NCI-H345 treated with DMSO at 0.1 percent for 48 hours (cell line): Measurements from ENCODE around the gene RPP25L.
A peak's percentile ranks its signal among the peaks of the same experiment; 100 is the strongest.

Experiments
- DNase-seq: peaks from one replicate; lab custom pipeline; 2025; ENCODE audit not compliant: unreplicated experiment; lab: John Stamatoyannopoulos, UW

RPP25L gene

DNA sequence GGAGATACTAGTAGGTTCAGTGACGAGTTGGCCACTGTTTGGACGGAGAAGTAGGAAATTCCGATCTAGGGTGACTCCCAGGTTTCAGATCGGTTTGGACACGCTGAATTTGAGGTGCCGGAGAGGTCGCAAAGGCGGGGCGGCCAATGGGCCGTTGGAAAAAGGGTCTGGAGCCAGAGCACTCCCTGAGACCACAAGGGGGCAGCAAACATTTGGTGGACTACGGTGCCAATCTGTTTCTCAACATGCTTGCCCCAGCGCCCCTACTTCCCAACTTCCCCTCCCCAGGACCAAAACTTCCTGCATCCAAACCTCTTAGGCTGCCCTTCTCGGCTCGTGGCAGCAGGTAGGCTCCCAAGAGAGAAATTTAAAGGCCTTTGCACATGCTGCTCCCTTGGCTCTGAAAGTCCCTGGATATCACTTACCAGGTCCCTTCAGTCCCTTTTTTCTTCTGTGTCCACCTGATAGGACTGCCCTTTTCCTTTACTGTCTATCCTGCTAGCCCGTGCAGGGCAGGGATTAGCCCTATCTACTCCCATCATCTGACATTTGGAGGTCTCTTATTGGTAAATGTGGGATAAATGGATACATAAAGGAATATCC, 992 bp upstream of the RPP25L start:
- DNase-seq = peak; percentile 77

DNA sequence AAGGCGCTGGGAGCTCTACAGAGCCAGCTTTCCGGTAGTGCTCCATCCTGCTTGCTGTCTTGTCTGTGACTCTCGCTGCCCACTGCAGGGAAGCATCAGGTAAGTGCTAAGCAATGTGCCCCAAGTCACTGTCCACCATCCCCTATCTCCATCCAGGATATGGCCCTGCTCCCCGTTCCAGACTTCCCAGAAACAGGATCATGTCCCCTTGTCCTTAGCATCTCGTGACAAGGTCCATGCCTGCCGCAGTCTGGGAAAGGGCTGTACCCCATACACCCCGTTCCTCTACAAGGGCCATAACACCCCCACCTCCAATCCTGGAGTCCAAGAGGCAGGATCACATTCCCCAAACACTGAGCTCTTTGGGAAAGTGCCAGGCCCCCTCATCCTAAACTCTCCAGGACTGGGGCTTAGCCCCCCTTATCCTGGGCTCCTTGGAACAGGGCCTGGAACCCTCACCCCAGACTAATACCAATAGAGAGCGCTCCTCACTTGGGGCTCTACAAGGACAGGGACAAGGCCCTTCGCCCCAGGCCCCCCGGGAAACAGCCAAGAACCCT, 566 bp downstream of the RPP25L start:
- DNase-seq = no peak

DNA sequence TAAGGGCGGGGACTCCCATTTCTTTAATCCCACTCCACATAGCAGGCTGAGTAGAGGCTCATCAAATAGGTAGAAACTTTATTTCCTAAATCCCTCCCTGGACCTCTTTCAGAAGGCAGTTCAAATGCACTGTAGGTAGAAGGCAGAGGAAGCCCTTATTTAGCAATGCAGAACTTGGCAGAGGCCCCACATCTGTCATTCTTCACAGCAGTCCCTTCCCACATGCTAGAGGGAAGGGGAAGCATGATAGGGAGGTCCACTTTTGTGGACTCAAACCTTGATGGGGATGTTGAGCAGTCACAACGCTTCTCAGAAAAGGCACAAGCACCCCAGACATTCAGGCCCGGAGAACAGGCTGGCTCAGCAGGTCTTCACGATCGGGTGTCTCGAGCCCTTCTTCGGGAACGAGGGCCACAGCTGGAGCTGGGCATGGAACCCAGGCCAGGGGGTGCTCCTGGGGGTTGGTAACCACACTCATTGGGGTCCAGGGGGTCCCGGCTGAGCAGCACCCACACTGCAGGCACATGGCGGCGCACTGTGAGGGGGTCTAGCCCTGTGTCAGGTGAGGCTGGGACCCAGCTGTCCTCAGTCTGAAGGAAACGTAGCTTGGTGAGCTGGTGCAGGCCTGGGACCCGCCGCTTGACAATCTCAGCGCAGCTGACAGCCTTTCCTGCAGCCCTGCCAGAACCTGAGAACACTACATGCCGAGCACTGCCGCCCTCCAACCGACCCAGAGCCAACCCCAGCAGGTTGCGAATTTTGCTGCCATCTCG, 1.3 kb downstream of the RPP25L start:
- no peak for DNase-seq

DNA sequence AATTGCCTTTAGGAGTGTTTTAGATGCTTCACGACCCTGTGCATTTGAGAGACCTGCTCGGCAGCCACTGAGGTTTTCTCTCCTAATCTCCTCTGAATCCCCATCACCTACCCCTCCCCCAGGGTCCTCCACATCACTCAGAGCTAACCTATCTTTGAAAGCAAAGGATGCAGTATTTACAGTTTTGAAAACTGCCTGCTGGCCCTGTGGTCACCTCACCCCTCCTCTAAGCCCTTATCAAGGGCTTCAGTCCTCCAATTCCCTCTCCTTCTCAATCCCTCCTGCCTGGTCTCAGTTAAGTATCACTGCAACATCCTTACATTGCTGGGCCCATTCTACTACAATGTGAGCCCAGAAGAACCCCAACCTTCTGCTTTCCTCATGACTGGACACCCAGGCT, 4.6 kb downstream of the RPP25L start:
- DNase-seq = no peak

DNA sequence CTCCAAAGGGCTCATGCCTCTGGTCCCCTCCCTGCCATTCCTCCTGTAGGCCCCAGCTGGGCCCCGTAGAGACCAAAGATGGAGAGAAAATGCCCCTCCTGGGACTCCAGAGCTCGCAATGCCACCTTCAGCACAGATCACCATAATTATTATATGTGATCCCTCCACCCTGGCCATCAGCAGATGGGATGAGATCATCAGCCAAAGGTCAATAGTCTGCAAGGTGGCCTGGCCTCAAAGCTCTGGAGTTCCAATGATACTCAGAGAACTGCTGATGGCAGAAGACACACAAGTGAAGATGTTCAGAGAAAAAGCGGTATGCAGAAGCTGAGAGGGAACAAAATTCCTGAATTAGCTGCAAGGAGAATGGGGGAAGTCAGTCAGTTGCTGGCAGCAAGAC, 5.0 kb downstream of the RPP25L start:
- DNase-seq = no peak

DNA sequence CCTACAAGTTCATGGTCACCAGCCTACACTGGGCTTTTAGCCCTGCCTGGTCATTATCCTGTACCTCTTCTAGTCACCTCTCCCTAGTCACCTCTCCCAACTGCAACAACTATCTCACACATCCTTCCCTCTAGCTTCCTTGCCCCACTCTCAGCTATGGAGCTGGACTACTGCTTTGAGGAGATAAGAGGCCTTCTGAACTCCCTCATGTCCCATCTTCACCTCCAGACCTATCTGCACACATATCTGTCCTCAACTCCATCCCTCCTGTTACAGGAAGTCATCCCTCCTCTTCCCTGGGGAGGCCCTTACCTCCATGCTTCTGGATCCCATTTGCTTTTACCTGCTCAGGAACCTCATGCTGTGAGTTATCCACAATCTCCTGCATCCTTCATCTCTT, 5.7 kb downstream of the RPP25L start:
- no peak for DNase-seq

DNA sequence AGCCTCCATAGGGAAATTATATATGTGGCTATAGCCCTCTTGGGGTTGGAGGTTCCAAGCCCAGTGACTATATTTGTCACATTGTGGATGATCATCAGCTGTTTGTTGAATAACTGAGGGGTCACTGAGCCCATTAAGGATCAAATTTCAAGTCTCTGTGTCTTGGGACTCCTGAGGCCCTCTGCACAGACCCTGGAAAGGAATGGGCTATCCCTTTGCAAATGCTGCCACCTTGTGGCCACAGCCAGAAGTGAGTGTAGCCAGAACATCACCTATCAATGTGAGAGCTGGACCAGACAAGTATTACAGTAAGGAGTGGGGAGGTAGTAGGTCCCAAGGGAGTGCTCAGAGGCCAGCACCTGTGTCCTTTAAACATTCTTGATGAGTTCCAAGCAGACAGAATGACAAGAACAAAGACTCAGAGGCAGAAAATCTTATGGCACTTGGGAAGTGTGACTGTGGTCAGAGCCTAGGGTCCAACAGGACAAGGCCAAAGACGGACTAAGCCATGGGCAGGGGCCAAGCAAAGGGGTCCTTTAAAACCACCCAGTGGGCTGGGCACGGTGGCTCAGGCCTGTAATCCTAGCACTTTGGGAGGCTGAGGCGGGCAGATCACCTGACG, 8.2 kb downstream of the RPP25L start:
- DNase-seq = peak; percentile 45

DNA sequence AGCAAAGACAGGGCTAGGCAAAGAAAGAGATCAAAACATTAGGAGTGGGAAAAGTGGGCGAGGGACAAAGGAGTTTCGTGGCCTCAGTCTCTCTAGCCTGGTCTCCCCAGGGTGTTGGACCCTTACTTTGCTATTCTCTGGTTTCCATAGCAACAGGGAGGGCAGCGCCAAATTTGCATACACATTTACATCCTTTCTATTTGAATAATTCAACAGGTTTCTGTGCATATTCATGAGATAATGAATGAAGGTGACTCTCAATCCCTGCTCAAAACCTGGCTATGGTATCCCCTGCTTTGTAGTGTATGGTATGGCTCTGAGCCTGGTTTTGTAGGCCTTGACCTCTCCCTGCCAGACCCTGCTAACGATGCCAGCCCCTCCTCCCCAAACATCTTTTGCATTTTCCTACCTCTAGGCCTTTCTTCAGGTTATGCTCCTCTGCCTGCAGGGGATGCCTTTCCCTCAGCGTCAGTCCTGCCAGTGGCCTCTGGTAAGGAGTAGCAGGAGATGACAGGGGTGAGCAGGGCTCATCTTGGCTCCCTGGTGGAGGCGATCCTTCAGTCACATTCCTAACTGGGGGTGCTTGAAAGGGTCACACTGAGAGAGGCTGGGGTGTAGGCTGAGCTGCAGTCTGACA, 9.8 kb downstream of the RPP25L start:
- DNase-seq = no peak

DNA sequence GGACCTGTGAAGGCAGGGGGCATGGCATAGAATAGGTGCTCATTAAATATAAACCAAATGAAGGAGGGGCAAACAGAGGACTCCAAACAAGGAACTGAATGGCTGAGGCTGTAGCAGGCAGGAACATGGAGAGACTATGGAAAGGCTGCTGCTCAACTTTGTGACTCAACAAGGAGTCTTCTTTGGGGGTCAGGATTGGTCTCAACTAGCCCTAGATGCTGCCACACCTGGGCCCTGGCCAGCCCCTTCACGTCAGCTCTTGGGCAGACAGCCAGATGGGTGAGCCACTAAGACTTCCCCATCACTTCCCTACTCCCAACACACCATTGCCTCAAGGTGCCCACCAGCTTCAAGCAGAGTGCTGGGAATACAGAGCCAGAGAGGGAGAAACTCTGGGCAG, 11.0 kb downstream of the RPP25L start:
- DNase-seq = no peak

DNA sequence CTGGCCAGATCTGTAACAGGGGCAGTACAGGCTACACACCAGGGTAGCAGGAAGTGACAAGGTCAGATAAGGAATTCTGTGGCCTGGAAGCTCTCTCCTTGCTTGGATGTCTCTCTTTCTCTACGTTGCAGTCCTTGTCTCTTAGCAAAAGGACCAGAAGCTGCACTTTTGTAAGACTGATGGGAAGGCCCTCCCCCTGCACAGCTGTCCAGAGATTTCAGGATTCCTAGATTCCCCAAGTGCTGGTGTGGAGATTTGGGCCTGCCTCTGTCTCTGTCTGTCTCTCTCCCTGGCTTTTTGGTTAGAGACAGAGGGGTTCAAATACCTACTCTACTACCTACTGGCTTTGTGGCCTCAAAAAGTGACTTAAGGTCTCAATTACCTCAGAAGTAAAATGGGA, 12.4 kb downstream of the RPP25L start:
- no peak for DNase-seq

DNA sequence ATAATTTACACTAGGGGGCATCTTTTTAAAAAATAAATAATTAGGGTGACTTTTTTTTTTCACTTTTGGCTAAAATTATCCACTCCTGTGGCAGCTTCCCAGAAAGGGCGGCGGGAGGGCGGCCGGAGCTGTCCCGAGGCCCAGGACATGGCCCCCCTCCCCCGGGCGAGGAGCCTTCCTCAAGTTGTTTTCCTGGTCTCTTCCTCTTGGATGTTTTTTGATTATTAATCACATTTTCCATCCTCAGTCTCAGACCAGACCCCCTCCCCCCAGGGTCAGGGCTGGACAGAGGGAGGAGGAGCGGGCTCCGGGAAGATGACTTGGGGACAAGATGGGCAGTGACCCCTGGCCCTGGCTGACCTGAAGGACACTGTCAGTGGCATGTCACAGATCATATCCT, 17.7 kb downstream of the RPP25L start:
- no peak for DNase-seq

DNA sequence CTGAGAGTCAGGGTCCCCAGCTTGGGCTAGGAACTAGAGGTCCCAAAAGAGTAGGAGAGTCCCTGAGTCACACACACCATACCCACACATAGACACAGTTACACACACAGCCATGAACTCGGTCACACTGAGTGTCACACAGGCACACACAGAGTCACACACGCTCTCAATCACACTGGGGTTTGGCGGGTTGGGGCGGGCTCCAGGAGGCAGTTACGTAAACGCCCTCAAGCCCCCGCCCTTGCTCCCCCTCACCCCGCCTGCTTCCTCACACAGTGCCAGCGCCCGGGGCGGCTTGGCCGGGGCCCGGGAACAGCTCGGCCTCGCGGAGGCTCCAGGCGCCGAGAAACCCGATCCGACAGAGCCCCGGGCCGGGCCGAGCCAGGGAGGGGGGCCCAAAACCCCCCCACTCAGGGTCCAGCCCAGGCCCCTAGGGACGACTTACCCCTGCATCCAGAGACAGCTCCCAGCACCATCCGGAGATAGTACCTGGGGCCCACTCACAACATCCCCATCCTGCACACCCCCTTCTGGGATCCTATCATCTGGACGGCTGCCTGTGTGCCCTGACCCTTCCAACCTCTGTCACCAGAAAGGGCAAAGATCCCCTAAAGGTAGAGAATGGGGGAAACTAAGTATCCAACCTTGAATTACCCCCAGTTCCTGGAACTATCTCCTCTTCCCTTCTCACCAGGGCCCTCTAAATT, 18.8 kb downstream of the RPP25L start:
- DNase-seq = no peak

DNA sequence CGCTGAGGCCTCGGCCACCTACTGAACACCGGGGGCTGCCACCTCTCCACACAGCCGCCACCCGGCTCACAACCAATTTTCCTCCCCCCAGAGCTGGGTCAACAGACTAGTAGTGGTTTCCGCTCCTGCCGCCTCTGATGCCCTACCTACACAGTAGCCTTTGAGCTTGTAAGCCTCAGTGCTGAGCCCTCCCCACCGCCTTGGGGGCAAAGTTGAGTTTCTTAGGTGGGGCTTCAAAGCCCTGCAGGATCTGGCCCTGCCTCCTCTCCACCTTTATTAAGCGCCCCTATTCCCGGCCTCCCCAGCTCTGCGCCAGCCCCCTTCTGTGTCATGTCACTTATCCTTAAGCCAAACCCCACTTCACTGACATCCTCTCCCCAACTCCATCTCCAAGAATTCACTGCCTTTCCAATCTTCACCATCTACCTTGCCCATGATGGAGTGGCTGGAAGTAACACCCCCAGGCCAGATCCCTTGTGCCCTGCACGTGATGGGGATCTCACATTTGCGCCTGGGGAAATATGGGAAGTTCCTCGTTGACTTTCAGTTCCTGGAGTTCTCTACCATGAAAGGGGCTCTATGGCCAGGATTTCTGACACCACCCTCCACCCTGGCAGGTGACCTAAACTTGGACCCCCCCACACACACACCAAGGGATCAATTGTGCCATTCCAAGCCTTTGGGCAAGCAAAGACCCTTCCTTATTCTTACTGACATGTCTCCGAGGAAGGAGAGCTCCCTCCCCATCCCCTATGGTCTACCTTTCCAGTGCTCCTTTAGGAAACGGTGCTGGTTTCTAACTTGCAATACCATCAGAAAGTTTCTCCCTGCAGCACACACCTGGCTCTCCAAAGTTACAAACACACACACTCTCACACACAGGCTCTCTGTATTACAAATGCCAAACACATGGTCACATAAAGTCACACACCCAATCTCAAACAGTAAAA, 19.7 kb downstream of the RPP25L start:
- no peak for DNase-seq

DNA sequence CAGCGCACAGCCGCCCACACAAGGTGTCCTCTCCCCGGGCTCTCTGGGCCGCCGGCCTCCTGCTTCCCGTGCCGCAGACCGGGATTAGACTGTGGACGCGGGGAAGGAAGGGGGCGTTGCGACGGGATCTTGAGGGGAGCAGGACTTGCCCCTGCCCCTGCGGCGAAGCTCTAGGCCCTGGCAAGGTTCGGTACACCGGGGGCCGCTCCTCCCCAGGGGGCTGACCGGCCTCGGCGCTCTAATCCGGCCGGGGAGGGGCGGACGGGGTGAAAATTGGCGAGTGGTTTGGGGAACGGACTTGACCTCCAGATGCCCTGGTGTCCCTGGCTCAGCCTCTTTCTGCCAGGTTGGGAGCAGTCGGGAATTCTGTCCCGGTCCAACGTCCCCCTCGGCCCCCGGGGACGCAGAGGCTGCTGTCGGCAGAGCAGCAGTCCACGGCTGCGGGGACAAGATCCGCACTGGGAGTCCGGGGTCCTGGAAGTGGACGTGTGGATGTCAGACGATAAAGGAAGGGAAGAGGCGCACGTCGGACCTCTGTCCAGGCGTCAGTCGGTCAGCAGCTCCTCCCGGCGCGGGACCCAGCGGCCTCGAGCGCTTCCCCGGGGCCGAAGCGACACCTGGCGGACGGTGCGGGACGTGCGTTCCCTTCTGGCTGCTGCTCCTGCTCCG, 20.5 kb downstream of the RPP25L start:
- peak; percentile 51 for DNase-seq

DNA sequence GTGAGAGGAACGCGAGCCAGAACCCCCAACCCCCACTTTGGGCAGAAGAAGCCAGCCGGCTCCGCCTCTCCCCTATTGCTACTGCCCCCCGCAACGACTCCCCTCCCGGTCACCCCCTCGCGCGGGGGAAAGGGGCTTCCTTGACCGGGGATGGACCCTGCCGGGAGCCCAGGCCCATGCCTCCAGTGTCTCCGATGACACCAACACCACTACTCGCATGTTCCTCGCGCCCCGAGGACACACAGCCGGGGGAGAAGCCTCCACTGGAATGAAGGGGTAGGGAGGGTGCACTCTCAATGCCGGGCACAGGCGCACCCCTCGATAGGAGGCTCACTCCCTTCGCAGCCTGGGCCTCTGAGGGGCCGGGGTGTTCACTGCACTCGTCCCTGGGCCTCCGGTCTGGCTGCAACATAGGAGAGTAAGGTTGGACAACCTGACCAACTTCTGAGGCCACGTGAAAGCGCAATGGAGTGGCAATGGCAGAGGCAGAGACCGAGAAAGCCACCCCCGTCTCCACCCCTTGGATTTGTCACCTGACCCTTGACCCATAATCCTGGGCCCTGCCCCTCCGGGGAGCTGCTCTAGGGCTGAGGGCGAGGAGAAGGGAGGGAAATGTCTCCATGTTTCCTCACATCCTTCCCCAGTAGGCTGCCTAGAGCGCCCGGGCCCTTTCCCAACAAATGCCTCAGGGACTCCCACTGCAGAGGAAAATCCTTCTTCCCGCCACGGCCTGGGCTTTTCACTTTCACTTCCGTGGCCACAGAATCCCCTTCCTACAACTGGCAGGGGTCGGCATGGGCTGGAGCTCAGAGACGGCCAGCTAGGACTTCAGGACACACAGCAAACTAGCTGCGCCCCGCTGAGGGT, 21.3 kb downstream of the RPP25L start:
- DNase-seq = no peak

DNA sequence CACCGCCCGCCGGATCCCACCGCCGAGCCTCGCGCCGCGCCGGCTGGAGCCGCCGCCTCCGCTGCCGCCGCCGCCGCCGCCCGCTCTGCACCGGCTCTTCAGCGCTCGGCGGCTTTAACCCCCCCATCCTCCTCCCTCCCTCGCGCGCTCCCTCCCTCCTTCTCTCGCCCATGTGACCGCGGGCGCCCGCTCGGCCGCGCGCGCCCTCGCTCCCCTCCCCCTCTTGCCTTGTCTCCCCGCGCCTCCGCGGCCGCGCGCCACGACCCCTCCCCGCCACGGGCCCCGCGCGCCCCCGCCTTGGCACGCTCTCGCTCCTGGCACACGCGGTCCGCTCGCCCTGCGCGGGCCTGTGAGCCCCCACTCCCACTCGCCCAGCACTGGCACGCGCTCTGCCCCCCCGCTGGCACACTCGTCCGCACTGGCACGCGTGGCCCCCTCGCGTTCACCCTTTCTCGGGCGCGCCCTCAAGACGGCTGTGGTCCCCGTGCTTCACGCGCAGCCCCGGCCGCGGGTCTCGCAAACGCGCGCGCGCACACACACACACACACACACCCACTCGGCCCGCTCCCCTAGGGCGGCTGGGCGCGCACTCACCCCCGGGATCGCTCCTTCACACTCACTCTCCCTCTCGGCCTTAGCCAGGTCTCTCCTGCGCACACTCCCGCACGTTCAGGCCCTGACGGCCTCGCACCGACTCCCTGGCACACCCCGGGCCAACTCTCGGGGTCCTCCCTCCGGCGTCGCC, 22.1 kb downstream of the RPP25L start, which contains the start of gene CNTFR:
Gene CNTFR (minus strand): TSS at position 89 of the 745 bp plus-strand sequence. CDS start 20,743 bp downstream, outside the sequence.
- DNase-seq = no peak
